Activated B cell treated with CpG ODN at 0.5 μM for 24 hours (primary cell): ENCODE measurements around the gene GLB1L3. TPM values are rescaled to one million over a fixed set of nuclear protein-coding genes. Genes with fewer than 3 reads are reported as not detected.
A peak's percentile ranks its signal among the peaks of the same experiment; 100 is the strongest.

Experiments
- ATAC-seq: fragments of 200-7000 bp; cut with Tn5 transposase; one replicate; pipeline ENCODE4 v1.10.0; 2021; ENCODE audit warnings: low read depth, mild to moderate bottlenecking, moderate library complexity
- CTCF ChIA-PET: fragments of 350-600 bp; sonication (Branson Sonifier 250); formaldehyde crosslinking; loops from one replicate; lab custom pipeline; 2021; ENCODE audit warnings: antibody characterized with exemption; lab: Charles Lee
- POLR2A ChIA-PET: fragments of 350-600 bp; sonication (Branson Sonifier 250); formaldehyde crosslinking; loops from one replicate; lab custom pipeline; 2021; ENCODE audit warnings: antibody characterized with exemption; lab: Charles Lee
- DNase-seq: peaks from one replicate; pipeline ENCODE4 v3.0.0; 2022
- H3K27ac Mint-ChIP-seq: one replicate; pipeline ENCODE4 v1.8.0; 2020; ENCODE audit warnings: mixed read lengths
- H3K27me3 Mint-ChIP-seq: one replicate; pipeline ENCODE4 v1.8.0; 2021; ENCODE audit warnings: mixed read lengths
- H3K36me3 Mint-ChIP-seq: one replicate; pipeline ENCODE4 v1.8.0; 2021; ENCODE audit warnings: low read depth, mixed read lengths
- H3K4me1 Mint-ChIP-seq: one replicate; pipeline ENCODE4 v1.8.0; 2021; ENCODE audit warnings: mixed read lengths
- H3K4me3 Mint-ChIP-seq: one replicate; pipeline ENCODE4 v1.8.0; 2020; ENCODE audit warnings: mild to moderate bottlenecking, mixed read lengths
- H3K9me3 Mint-ChIP-seq: one replicate; pipeline ENCODE4 v1.8.0; 2020; ENCODE audit warnings: mixed read lengths
- intact Hi-C: fragments of 100-400 bp; cut with micrococcal nuclease; formaldehyde crosslinking; loops from one replicate; pipeline ENCODE4 v1.15.1; 2024
- total RNA-seq: library from RNA; stranded (reverse); gene quantifications from 2 replicates; pipeline ENCODE4 v1.2.3, GENCODE V29; 2022
- TF ChIP-seq, protein P1 (sequence below): fragments of 200-600 bp; IDR thresholded peaks from one replicate; pipeline ENCODE4 v1.8.0; 2022; ENCODE audit warnings: antibody characterized with exemption, mild to moderate bottlenecking

Gene GLB1L3, protein sequence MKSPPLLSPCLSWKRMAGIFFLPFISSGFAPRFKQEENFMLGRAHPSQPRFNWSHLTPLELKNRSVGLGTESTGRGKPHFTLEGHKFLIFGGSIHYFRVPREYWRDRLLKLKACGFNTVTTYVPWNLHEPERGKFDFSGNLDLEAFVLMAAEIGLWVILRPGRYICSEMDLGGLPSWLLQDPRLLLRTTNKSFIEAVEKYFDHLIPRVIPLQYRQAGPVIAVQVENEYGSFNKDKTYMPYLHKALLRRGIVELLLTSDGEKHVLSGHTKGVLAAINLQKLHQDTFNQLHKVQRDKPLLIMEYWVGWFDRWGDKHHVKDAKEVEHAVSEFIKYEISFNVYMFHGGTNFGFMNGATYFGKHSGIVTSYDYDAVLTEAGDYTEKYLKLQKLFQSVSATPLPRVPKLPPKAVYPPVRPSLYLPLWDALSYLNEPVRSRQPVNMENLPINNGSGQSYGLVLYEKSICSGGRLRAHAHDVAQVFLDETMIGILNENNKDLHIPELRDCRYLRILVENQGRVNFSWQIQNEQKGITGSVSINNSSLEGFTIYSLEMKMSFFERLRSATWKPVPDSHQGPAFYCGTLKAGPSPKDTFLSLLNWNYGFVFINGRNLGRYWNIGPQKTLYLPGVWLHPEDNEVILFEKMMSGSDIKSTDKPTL
- total RNA-seq = not detected in 2 replicates

GRCh38 chr11:134275534-134276395 lies at the start of gene GLB1L3:
Gene GLB1L3, plus strand, starts transcription at chr11:134276379. Its CDS starts 362 bp downstream, at chr11:134276741.
- H3K27ac Mint-ChIP-seq = no peak within 1 kb of the TSS
- TF ChIP-seq, protein P1, sequence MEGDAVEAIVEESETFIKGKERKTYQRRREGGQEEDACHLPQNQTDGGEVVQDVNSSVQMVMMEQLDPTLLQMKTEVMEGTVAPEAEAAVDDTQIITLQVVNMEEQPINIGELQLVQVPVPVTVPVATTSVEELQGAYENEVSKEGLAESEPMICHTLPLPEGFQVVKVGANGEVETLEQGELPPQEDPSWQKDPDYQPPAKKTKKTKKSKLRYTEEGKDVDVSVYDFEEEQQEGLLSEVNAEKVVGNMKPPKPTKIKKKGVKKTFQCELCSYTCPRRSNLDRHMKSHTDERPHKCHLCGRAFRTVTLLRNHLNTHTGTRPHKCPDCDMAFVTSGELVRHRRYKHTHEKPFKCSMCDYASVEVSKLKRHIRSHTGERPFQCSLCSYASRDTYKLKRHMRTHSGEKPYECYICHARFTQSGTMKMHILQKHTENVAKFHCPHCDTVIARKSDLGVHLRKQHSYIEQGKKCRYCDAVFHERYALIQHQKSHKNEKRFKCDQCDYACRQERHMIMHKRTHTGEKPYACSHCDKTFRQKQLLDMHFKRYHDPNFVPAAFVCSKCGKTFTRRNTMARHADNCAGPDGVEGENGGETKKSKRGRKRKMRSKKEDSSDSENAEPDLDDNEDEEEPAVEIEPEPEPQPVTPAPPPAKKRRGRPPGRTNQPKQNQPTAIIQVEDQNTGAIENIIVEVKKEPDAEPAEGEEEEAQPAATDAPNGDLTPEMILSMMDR = no peak
- ChIA-PET POLR2A (interaction anchor here (1.0 kb wide), 1 partner anchor 22 kb away, joined by 3 read pairs; the partner anchor contains the start of gene ACAD8), CTCF (interaction anchor here (1.3 kb wide), 2 partner anchors 14 to 21 kb away, joined by 3 read pairs; no protein-coding TSS in a partner anchor)
- no peaks in the 10 kb centered on the region for H3K9me3 Mint-ChIP-seq
- H3K4me1 Mint-ChIP-seq = peaks cover 21% of the 10 kb centered on the region
- peak within 1 kb of the TSS; percentile 76 for H3K4me3 Mint-ChIP-seq
- ATAC-seq = peak; percentile 72
- H3K36me3 Mint-ChIP-seq = no peaks in the 10 kb centered on the region
- DNase-seq = peak; percentile 30
- peaks cover 71% of the 10 kb centered on the region for H3K27me3 Mint-ChIP-seq
- intact Hi-C loops = loop anchor here (2.0 to 5.0 kb wide), 2 partner anchors 23 to 57 kb away; partner anchors contain the start of genes ACAD8, GLB1L2 and THYN1

DNA sequence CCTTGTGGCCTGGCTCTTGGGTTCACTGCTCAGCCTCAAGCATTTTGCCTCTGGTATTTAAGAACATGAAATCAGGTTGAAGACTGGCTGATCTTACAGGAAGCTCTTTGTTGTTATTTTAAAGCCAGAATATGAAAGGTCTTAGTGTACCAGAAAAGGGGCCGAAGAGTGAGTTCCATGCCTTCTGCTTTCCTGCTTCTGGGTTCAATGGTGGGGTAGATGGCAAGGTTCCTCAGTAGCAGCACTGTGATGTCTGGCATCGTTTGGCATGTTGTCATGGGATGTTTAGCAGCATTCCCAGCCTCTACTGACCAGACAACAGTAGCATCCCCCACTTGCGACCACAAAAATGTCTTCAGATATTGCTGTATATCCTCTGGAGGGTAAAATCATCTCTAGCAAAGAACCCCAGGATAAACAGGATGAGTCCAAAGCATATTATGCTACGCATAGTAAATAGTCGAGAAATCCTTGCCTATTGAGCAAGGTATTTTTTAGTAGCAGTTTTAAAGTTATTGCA lies 49.3 kb upstream of the GLB1L3 start:
- Mint-ChIP-seq H3K9me3 (no peaks in the 10 kb centered on the region), H3K27ac (no peak overlapping the region), H3K4me1 (peaks cover 70% of the 10 kb centered on the region), H3K36me3 (peaks cover 8% of the 10 kb centered on the region), H3K27me3 (peaks cover 21% of the 10 kb centered on the region), H3K4me3 (no peak overlapping the region)
- ChIA-PET POLR2A (no interaction called here), CTCF (no interaction called here)
- ATAC-seq (no peak), DNase-seq (no peak)
- intact Hi-C loops = loop anchor here (5.0 kb wide), 1 partner anchor 175 kb away; no protein-coding TSS in a partner anchor
- TF ChIP-seq, protein P1 = no peak

DNA sequence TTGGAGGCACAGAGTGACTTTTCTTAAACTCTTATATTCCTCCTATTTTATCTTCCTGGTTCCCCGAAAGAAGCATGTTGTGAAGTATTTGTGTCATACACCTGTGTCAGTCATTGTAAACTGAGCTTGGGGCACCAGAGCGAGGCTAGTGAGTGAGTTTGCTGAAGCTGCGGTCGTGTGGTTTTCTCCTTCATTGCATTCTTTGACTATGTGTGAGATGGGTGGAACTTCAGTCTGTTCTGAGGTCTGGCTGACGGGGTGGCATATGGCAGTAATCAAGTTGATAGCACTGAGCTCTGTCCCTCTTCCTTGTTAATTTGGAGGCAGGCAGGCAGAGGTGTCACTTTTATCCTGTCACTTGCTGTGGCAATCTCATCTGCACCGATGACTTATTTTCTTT lies 47.6 kb upstream of the GLB1L3 start:
- CTCF ChIA-PET = interaction anchor here (4.2 kb wide), 1 partner anchor 16 kb away, joined by 15 read pairs; no protein-coding TSS in a partner anchor
- POLR2A ChIA-PET = interaction anchor here (1.1 to 1.7 kb wide), 3 partner anchors 10 to 25 kb away, joined by 3 to 13 read pairs (median 7); partner anchors contain the start of genes ACAD8 and THYN1
- intact Hi-C loops = loop anchor here (1.0 to 5.0 kb wide), 3 partner anchors 16 to 176 kb away; partner anchors contain the start of genes ACAD8 and THYN1
- TF ChIP-seq, protein P1 = no peak
- Mint-ChIP-seq H3K27ac (no peak overlapping the region), H3K4me3 (peak overlapping the region; percentile 36), H3K27me3 (peaks cover 27% of the 10 kb centered on the region), H3K9me3 (no peaks in the 10 kb centered on the region), H3K4me1 (peaks cover 67% of the 10 kb centered on the region), H3K36me3 (peaks cover 8% of the 10 kb centered on the region)
- DNase-seq (peak; percentile 38), ATAC-seq (peak; percentile 59)

- ChIA-PET POLR2A (interaction anchor here (1.6 to 1.7 kb wide), 2 partner anchors 15 to 24 kb away, joined by 7 to 13 read pairs; partner anchors contain the start of genes ACAD8 and THYN1), CTCF (interaction anchor here (1.4 to 4.2 kb wide), 2 partner anchors 15 to 20 kb away, joined by 4 to 15 read pairs; no protein-coding TSS in a partner anchor)
- H3K4me1 Mint-ChIP-seq = peaks cover 62% of the 10 kb centered on the region
- TF ChIP-seq, protein P1 = no peak
- H3K36me3 Mint-ChIP-seq = peaks cover 3% of the 10 kb centered on the region
- no peaks in the 10 kb centered on the region for H3K9me3 Mint-ChIP-seq
- H3K4me3 Mint-ChIP-seq = peak overlapping the region; percentile 19
- DNase-seq = no peak
- intact Hi-C loops = loop anchor here (5.0 kb wide), 1 partner anchor 177 kb away; no protein-coding TSS in a partner anchor
- ATAC-seq = no peak
- peaks cover 27% of the 10 kb centered on the region for H3K27me3 Mint-ChIP-seq
- no peak overlapping the region for H3K27ac Mint-ChIP-seq
These were observed 46.9 kb upstream of the GLB1L3 start for GRCh38 chr11:134229126-134229790.
